WTC11 (cell line): Measurements from ENCODE around the gene TACC2.

ENCODE experiments used
- ATF2 ChIP-seq: sonication (generic); formaldehyde crosslinking; IDR thresholded peaks from 2 replicates; pipeline ENCODE4 v1.8.1; 2022; ENCODE audit warnings: low read depth, missing genetic modification reagents, borderline replicate concordance
- CTCF ChIP-seq: fragments of 200-600 bp; IDR thresholded peaks from 2 replicates; pipeline ENCODE4 v1.8.0; 2022; ENCODE audit warnings: antibody characterized with exemption
- FOXP1 ChIP-seq: sonication (generic); formaldehyde crosslinking; IDR thresholded peaks from 2 replicates; pipeline ENCODE4 v1.8.0; 2022; ENCODE audit warnings: missing genetic modification reagents, mild to moderate bottlenecking, moderate library complexity, borderline replicate concordance
- IRF2 ChIP-seq: sonication (generic); formaldehyde crosslinking; IDR thresholded peaks from 2 replicates; pipeline ENCODE4 v1.8.0; 2022; ENCODE audit warnings: low read depth, missing genetic modification reagents, borderline replicate concordance
- MAX ChIP-seq: sonication (generic); formaldehyde crosslinking; IDR thresholded peaks from 2 replicates; pipeline ENCODE4 v1.8.0; 2022; ENCODE audit warnings: mild to moderate bottlenecking, missing genetic modification reagents
- USF2 ChIP-seq: sonication (generic); formaldehyde crosslinking; IDR thresholded peaks from 2 replicates; pipeline ENCODE4 v1.8.1; 2023; ENCODE audit warnings: mild to moderate bottlenecking, missing genetic modification reagents, moderate library complexity
- ZNF138 ChIP-seq: sonication (generic); formaldehyde crosslinking; conservative IDR thresholded peaks from 2 replicates; pipeline ENCODE4 v1.8.1; 2022; ENCODE audit warnings: mild to moderate bottlenecking, moderate library complexity, missing genetic modification reagents

- TF ChIP-seq ATF2 (CRISPR knock-in tag) (no peak), ZNF138 (CRISPR knock-in tag) (no peak), CTCF (no peak), MAX (CRISPR knock-in tag) (no peak), USF2 (CRISPR knock-in tag) (no peak), FOXP1 (no peak), IRF2 (no peak)
Measured at GRCh38 chr10:121981346-121981745, 7.6 kb upstream of the TACC2 start.
